Stomach (tissue), 4 donors: ENCODE results near the gene CLSTN2.

Experiments used
- EP300 ChIP-seq: sonication (generic); formaldehyde crosslinking; IDR thresholded peaks from one replicate; pipeline ENCODE4 v1.6.1; 2017; ENCODE audit warnings: antibody characterized with exemption
- POLR2A ChIP-seq, 4 donors: fragments of 450-650 bp; IDR thresholded peaks; one replicate each; pipeline ENCODE4 v1.6.1; 2016; ENCODE audit warnings: antibody characterized with exemption in 4 of 4, control low read depth in 2 of 4, mild to moderate bottlenecking in 1 of 4, moderate library complexity in 1 of 4
- POLR2AphosphoS5 ChIP-seq, 3 donors: sonication (generic); formaldehyde crosslinking; IDR thresholded peaks; one replicate each; pipeline ENCODE4 v1.6.1; 2016; ENCODE audit warnings: antibody characterized with exemption in 3 of 3
- TF ChIP-seq, protein P1 (sequence below), 7 experiments: fragments of 450-650 bp in 4 of 7; fragments of 200-600 bp in 3 of 7; sonication (generic) in 3 of 7; IDR thresholded peaks; one replicate each; pipeline ENCODE4 v1.5.1; 2016 to 2019; ENCODE audit warnings: antibody characterized with exemption in 7 of 7, control low read depth in 2 of 7, mild to moderate bottlenecking in 1 of 7

DNA sequence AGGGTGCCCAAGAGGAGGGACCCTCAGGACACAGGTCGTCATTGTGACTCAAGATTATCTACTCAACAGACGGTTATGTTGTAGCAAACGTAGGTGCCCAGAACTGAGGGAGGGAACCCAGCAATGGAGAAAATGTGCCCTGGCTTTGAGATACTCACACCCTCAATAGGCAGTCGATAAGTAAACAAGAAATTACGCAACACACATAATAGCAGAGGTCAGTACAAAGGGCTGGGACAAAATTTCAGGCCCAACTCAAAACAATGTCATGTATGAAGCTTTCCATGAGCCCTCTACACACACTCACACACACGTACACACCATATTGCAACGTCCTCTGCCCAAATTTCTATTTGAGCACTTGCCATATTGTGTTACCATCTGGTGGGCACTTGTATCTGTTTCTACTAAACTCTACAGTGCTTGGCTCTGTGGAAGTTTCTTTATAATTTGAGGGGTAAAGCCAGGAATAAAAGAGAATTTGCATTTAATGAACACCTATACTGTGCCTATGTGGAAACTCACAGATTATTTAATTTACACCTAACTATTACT, 628.3 kb downstream of the CLSTN2 start:
- TF ChIP-seq, protein P1, sequence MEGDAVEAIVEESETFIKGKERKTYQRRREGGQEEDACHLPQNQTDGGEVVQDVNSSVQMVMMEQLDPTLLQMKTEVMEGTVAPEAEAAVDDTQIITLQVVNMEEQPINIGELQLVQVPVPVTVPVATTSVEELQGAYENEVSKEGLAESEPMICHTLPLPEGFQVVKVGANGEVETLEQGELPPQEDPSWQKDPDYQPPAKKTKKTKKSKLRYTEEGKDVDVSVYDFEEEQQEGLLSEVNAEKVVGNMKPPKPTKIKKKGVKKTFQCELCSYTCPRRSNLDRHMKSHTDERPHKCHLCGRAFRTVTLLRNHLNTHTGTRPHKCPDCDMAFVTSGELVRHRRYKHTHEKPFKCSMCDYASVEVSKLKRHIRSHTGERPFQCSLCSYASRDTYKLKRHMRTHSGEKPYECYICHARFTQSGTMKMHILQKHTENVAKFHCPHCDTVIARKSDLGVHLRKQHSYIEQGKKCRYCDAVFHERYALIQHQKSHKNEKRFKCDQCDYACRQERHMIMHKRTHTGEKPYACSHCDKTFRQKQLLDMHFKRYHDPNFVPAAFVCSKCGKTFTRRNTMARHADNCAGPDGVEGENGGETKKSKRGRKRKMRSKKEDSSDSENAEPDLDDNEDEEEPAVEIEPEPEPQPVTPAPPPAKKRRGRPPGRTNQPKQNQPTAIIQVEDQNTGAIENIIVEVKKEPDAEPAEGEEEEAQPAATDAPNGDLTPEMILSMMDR (IDR thresholded peaks at IDR 0.05), result no peak
- no peak for TF ChIP-seq POLR2A (IDR thresholded peaks at IDR 0.05)
- no peak for TF ChIP-seq EP300
- no peak for TF ChIP-seq POLR2AphosphoS5 (IDR thresholded peaks at IDR 0.05)
